HL-60 (cell line): ENCODE data around the gene EPN2.

Experiments
- CTCF ChIP-seq: IDR thresholded peaks from one replicate; pipeline ENCODE4 v1.5.1; 2011; ENCODE audit warnings: low read length, control low read depth, inconsistent platforms; ENCODE audit not compliant: insufficient read depth
- GABPA ChIP-seq: IDR thresholded peaks from 2 replicates; pipeline ENCODE4 v1.6.1; 2012; ENCODE audit warnings: low read depth
- POLR2AphosphoS5 ChIP-seq: IDR thresholded peaks from 2 replicates; pipeline ENCODE4 v1.6.1; 2012; ENCODE audit warnings: low read depth
- SPI1 ChIP-seq: IDR thresholded peaks from 2 replicates; pipeline ENCODE4 v1.6.1; 2012; ENCODE audit warnings: low read depth, mild to moderate bottlenecking, borderline replicate concordance
- TF ChIP-seq, protein P1 (sequence below): IDR thresholded peaks from 2 replicates; pipeline ENCODE4 v1.6.1; 2012; ENCODE audit warnings: low read depth; ENCODE audit not compliant: insufficient replicate concordance

DNA sequence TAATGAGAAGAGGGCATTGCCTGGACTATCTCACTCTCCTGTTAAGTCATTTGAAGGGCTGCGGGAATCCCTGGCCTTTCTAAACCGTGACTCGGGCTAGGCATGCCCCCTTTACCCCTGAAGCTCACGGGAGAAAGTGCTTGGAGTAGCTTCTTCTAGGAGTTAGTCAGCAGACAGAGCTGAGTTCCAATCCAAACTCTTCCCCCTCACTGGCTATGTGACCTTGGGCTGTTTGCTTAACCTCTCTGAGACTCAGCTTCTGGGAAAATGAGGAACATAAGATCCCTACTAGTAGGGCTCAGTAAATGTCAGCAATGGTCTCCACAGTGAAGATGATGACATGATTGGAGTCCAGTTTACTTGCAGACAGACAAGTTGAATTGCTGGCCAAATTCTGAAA lies 131.1 kb downstream of the EPN2 start:
- TF ChIP-seq CTCF (no peak), GABPA (no peak), POLR2AphosphoS5 (no peak), SPI1 (no peak)
- TF ChIP-seq, protein P1, sequence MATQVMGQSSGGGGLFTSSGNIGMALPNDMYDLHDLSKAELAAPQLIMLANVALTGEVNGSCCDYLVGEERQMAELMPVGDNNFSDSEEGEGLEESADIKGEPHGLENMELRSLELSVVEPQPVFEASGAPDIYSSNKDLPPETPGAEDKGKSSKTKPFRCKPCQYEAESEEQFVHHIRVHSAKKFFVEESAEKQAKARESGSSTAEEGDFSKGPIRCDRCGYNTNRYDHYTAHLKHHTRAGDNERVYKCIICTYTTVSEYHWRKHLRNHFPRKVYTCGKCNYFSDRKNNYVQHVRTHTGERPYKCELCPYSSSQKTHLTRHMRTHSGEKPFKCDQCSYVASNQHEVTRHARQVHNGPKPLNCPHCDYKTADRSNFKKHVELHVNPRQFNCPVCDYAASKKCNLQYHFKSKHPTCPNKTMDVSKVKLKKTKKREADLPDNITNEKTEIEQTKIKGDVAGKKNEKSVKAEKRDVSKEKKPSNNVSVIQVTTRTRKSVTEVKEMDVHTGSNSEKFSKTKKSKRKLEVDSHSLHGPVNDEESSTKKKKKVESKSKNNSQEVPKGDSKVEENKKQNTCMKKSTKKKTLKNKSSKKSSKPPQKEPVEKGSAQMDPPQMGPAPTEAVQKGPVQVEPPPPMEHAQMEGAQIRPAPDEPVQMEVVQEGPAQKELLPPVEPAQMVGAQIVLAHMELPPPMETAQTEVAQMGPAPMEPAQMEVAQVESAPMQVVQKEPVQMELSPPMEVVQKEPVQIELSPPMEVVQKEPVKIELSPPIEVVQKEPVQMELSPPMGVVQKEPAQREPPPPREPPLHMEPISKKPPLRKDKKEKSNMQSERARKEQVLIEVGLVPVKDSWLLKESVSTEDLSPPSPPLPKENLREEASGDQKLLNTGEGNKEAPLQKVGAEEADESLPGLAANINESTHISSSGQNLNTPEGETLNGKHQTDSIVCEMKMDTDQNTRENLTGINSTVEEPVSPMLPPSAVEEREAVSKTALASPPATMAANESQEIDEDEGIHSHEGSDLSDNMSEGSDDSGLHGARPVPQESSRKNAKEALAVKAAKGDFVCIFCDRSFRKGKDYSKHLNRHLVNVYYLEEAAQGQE = no peak
